T-helper 22 cell (primary cell): ENCODE data around the gene SEC14L5.
"Not testable (repeated sequence)": the region's sequence is repeated elsewhere in the genome, so short reads cannot be mapped to it uniquely, and the experiment has no call there.

Source experiments
- DNase-seq: peaks from one replicate; pipeline ENCODE4 v3.0.0-alpha.2; 2020; ENCODE audit warnings: low read depth

Gene SEC14L5

DNA sequence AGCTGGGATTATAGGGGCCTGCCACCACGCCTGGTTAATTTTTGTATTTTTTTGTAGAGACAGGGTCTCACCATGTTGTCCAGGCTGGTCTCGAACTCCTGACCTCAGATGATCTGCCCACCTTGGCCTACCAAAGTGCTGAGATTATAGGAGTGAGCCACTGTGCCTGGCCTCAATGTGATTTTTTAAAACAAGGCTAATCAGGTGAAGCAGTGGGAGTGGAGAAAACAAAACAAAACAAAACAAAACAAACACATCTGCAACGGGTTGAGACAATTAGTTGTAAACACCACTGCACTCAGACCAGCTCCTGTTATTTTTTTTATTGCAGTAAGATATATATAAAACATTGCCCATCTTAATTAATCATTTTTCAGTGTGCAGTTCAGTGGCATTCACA, 6.5 kb upstream of the SEC14L5 start:
- DNase-seq: not testable (repeated sequence)

GRCh38 chr16:4954714-4955113, 3.4 kb upstream of the SEC14L5 start:
- no peak for DNase-seq

- DNase-seq: no peak
These were observed 760 bp upstream of the SEC14L5 start for GRCh38 chr16:4957420-4957719.

DNA sequence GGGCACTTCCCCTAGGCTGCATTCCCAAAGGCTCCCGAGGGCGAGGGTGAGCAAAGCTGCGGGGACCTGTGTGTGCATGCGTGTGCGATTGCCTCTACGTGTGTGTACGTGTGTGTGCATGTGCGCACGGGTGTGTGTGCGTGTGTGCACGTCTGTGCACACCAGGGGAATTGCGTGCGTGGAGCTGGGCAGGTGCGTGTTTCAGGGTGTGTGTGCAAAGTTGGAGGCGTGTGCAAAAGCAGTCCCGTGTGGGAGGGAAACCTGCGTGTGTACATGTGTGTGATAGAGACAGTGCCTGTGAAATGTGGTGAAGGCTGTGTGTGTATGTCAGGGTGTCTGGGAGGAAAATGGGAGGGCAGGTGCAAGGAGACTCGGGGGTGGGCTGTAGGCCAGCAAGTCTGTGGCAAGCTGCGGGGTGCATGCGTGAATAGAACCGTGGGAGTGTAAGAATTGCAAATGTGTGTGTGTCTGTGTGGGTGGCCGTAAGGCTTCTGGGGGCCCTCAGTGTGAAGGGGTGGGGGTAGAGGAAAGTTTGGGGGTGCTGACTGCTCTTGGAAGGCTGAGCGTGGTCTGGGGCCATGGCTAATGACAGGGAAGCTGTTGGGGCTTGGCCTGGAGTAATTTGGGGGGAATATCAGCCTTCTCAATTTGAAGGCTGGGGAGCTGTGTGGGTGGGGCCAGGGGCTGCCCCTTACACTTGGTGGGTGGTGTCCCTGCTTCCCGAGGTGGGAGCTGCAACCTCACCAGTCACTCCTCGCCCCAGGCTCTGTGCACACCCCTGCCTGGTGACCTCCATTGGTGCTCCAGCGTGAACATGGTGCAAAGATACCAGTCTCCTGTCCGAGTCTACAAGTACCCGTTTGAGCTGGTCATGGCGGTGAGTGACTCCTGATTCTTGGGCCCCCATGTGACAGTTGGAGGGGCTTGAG, 644 bp downstream of the SEC14L5 start:
- DNase-seq: no peak

DNA sequence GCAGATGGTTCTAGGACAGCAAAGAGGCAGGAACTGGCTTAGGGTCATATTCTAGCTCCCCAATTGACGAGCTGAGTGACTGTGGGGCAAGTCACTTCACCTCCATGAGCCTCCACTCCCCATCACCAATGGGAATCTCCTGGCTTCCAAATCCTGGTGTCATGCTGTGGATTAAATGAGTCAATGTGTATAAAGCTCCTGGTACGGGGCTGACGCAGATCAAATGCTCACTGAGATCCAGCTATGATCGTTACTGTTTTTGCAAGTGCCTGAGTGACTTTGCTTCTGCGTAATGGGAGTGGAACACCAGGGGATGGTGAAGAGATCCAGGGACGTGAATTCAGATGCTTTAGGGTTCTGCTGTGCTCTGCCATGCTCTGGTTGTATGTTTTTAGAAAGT, 2.4 kb downstream of the SEC14L5 start:
- DNase-seq: no peak

DNA sequence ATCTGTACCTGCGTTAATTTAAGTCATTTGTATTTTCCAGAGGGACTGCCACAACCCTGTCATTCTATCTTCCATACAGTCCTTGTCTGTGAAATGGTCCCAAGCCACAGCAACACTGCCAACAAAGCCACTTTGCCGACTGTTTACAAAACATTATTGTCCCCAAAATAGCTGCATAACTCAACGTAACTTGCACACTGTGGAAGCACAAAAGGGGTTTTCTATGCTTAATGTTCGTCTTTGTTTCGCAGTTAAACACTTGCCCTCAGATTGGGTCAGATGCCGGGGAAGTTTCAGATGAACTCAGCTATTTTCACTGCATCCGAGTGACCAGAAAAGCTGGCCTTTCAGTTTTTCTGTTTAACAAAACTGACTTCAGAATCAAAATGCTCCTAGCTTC, 4.6 kb downstream of the SEC14L5 start:
- no peak for DNase-seq

GRCh38 chr16:4963527-4963926, 5.4 kb downstream of the SEC14L5 start:
- not testable (repeated sequence) for DNase-seq

DNA sequence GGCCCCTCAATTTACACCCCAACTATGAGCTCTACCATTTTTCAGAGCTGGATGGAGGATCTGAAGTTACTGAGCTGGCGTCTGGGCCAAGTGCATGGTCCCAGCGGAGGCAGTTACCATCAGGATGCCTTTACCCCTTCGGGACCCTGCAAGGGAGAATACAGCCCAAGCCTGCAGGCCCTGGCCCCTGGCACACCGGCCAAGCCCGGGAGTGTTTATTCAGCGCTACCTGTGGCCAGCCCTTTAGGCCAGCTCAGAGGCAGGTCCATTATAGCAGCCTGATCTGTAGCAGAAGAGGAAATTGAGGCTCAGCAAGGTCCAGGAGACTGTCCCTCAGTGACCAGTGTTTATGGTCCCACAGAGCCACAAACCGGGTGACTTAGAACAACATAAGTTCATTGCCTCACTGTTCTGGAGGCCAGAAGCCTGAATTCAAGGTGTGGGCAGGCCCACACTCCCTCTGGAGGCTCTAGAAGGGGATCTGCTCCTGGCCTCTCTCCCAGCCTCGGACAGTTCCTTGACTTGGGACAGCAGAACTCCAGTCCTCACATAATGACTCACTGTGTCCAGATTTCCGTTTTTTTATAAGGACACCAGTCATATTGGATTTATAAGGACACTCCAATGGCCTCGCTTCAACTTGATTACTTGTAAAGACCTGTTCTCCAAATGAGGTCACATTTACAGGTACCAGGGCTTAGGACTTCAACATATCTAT, 8.8 kb downstream of the SEC14L5 start:
- DNase-seq: no peak

DNA sequence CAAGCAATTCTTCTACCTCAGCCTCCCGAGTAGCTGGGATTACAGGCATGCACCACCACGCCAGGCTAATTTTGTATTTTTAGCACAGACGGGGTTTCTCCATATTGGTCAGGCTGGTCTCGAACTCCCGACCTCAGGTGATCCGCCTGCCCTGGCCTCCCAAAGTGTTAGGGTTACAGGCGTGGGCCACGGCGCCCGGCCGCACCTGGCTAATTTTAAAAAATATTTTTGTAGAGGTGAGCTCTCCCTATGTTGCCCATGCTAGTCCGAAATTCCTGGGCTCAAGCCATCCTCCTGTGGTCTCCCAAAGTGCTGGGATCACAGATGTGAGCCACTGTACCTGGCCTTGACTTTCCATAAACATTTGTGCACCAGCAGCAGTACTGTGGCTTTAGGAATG, 10.1 kb downstream of the SEC14L5 start:
- DNase-seq: not testable (repeated sequence)

- no peak for DNase-seq
These were observed 10.9 kb downstream of the SEC14L5 start for GRCh38 chr16:4968879-4969483.

- DNase-seq: no peak
These were observed 11.9 kb downstream of the SEC14L5 start for GRCh38 chr16:4970010-4970409.

DNA sequence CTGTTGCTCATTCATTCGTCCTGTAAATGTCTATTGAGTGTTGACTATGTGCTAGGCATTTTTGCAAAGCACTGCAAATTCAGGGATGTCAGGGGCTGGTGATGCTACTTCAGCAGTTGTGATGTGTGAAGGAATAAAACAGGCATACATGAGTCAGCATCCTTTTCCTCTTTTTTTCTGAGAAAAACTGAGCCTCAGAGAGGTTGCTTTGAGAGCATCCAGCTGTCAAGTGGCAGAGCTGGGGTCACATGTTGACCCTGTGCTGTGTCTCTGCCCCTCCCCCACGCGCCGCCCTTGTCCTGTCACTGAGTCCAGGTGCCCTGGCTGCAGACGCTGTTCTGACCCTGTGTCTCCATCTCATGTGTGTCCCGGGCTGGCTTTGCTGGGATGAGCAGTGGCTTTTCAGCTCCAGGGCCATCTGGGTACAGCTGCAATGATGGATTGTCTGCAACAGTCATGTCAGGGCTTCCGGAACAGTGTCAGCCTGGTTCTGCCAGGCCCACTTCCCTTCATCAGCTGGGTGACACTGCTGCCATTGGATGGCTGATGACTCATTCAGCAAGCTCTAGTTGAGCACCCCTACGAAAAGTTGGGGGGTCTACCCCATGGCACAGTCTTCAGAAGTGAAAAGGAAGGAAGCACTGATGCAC, 14.9 kb downstream of the SEC14L5 start:
- no peak for DNase-seq

DNA sequence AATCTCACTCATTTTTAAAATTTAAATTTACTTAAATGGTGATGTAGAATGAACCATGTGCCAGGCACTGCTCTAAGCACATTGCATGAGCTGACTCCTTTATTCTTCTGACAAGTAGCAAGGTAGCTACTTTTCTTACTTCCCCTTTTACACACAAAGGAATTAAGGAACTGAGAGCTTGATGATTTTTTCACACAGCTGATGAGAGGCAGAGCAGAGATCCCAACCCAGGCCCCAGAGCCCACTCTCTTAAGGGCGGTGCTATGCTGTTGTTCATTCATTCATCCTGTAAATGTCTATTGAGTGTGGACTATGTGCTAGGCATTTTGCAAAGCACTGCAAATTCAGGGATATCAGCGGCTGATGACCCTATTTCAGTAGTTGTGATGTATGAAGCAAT, 17.9 kb downstream of the SEC14L5 start:
- no peak for DNase-seq

GRCh38 chr16:4976611-4977145, 18.5 kb downstream of the SEC14L5 start:
- no peak for DNase-seq

DNA sequence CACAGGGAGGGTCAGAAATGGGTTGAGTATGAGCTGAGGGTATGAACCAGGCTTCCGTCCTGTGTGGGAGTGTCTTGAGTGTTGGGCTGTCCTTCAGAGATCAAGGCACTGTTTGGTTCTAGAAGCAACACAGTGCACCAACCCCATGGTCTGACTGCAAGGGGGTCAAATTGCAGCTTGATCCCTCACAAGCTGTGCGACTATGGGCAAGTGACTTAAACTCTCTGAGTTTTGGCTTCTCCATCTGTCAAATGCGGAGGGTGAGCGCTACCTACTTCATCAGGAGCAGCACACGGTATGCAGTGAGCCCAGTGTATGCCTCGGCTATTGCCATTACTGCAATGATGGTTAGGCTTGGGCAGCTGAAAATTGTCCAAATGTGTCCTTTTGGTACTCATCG, 21.0 kb downstream of the SEC14L5 start:
- no peak for DNase-seq

- DNase-seq: no peak
These were observed 21.9 kb downstream of the SEC14L5 start for GRCh38 chr16:4979736-4980660.

- no peak for DNase-seq
These were observed 22.6 kb downstream of the SEC14L5 start for GRCh38 chr16:4980691-4981090.

- no peak for DNase-seq
These were observed 23.3 kb downstream of the SEC14L5 start for GRCh38 chr16:4981473-4981872.

- no peak for DNase-seq
These were observed 24.1 kb downstream of the SEC14L5 start for GRCh38 chr16:4982056-4982867.
